IPS-18a (cell line): ENCODE measurements around the gene SMPDL3B.
"Not testable (repeated sequence)": the region's sequence is repeated elsewhere in the genome, so short reads cannot be mapped to it uniquely, and the experiment has no call there.

Experiments used
- H3K27ac ChIP-seq: one replicate; pipeline ENCODE4 v1.5.1; 2013; ENCODE audit warnings: low read length
- H3K27me3 ChIP-seq: one replicate; pipeline ENCODE4 v1.6.1; 2013; ENCODE audit warnings: mild to moderate bottlenecking, low read length; ENCODE audit not compliant: control insufficient read depth, insufficient read depth
- H3K36me3 ChIP-seq: one replicate; pipeline ENCODE4 v1.6.1; 2013; ENCODE audit warnings: low read depth, low read length; ENCODE audit not compliant: control insufficient read depth
- H3K4me1 ChIP-seq: one replicate; pipeline ENCODE4 v1.6.1; 2013; ENCODE audit warnings: low read depth, low read length; ENCODE audit not compliant: control insufficient read depth
- H3K4me3 ChIP-seq: one replicate; pipeline ENCODE4 v1.5.1; 2013; ENCODE audit warnings: low read length
- H3K9ac ChIP-seq: one replicate; pipeline ENCODE4 v1.6.1; 2013; ENCODE audit warnings: mild to moderate bottlenecking, low read length, moderate library complexity
- H3K9me3 ChIP-seq: one replicate; pipeline ENCODE4 v1.6.1; 2013; ENCODE audit warnings: low read depth, low read length; ENCODE audit not compliant: control insufficient read depth

SMPDL3B gene

GRCh38 chr1:27973771-27974416 lies 39.1 kb downstream of the SMPDL3B start:
- Histone ChIP-seq H3K9me3 (no peaks in the 10 kb centered on the region), H3K36me3 (peaks cover 13% of the 10 kb centered on the region), H3K4me1 (no peaks in the 10 kb centered on the region), H3K4me3 (no peak overlapping the region), H3K27ac (no peak overlapping the region), H3K9ac (no peak overlapping the region), H3K27me3 (no peaks in the 10 kb centered on the region)

GRCh38 chr1:27974417-27974781 lies 39.6 kb downstream of the SMPDL3B start:
- Histone ChIP-seq H3K27ac (no peak overlapping the region), H3K36me3 (peaks cover 13% of the 10 kb centered on the region), H3K9ac (no peak overlapping the region), H3K9me3 (no peaks in the 10 kb centered on the region), H3K27me3 (no peaks in the 10 kb centered on the region), H3K4me1 (no peaks in the 10 kb centered on the region), H3K4me3 (no peak overlapping the region)

DNA sequence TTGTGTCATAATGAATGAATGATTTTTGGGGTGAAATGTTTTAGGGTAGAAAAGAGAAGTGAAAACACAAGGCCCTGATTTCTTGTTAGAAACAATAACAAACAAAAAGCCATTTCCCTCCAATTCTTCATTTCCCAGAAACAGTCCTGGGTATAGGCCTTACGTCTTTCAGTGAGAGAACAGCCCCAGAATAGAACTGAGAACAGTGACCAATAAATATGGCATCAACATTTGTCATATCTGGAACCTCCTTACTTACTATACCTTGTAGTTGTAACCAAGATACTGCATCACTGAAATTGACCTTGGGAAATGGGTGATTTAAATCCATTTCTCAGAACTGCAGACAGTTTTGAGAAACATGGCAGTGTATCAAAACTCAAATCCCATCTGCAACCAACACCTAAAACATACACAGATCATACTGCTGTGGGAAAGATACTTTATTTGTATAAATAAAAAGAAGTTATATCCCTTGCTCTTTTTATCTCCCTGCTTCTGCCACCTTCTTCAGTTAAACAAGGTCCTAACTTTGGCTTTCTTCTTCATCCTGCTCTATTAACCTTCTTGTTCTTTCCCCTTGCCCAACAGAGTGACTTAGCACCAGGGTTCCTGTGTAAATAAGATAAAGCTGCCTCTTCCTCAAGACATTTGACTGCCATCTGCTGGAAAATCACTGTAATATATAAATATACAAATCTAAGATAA lies 44.5 kb downstream of the SMPDL3B start:
- Histone ChIP-seq H3K27me3 (no peaks in the 10 kb centered on the region), H3K9me3 (no peaks in the 10 kb centered on the region), H3K36me3 (no peaks in the 10 kb centered on the region), H3K9ac (no peak overlapping the region), H3K4me3 (no peak overlapping the region), H3K27ac (no peak overlapping the region), H3K4me1 (no peaks in the 10 kb centered on the region)

- no peak overlapping the region for H3K9ac ChIP-seq
- no peak overlapping the region for H3K4me3 ChIP-seq
Measured at GRCh38 chr1:27979859-27980201, 45.0 kb downstream of the SMPDL3B start.

DNA sequence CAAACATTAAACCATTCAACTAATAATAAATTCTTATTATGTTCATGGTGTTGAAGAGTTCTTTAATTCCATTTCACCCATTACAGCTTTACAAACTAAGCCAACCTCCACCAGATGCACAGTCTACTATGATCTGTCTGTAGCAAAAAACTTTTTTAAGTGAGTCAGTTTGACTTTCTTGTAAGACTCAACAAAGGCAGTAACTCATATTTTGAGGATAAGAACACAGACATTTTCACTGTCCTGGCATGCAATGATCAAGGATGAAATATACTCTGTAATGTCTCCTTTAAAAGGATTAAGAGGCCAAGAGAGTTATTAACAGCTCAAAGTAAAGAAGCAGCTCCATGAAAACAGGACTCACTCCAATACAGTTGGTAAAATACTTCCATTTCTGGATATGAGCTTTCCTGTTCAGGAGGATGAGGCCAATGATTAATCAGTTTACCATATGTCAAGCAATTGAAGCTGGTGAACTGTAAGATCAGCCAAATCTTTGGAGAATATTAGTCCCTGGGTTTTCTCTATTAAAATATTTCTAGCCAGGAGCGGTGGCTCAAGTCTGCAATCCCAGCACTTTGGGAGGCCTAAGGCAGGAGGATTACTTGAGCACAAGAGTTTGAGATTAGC lies 45.5 kb downstream of the SMPDL3B start:
- Histone ChIP-seq H3K9me3 (no peaks in the 10 kb centered on the region), H3K27ac (no peak overlapping the region), H3K27me3 (no peaks in the 10 kb centered on the region), H3K9ac (no peak overlapping the region), H3K36me3 (no peaks in the 10 kb centered on the region), H3K4me3 (no peak overlapping the region), H3K4me1 (no peaks in the 10 kb centered on the region)

More at GRCh38 chr1:27979859-27980201, 45.0 kb downstream of the SMPDL3B start:
- no peaks in the 10 kb centered on the region for H3K27me3 ChIP-seq
- no peak overlapping the region for H3K27ac ChIP-seq
- no peaks in the 10 kb centered on the region for H3K4me1 ChIP-seq
- H3K36me3 ChIP-seq, result no peaks in the 10 kb centered on the region
- H3K9me3 ChIP-seq, result no peaks in the 10 kb centered on the region

DNA sequence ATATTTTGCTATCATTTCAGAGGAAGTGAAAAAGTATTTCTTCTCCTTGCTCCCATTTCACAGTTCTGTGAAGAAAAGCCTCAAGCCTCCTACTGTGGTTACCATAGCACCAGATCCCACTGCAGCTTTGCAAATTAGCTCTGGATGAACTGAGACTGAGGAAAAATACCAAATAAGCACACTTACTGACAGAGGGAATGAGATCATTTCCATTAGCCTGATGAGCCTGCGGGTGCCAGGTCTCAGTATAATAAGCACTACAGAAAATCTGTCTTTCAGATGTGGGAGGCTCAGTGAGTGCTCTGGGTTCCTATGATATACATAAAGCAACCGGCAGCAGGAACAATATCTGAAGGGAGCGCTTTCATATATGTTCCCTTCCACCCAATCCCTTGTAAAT lies 46.3 kb downstream of the SMPDL3B start:
- Histone ChIP-seq H3K4me3 (no peak overlapping the region), H3K27ac (no peak overlapping the region), H3K9ac (no peak overlapping the region), H3K9me3 (no peaks in the 10 kb centered on the region), H3K27me3 (no peaks in the 10 kb centered on the region), H3K4me1 (no peaks in the 10 kb centered on the region), H3K36me3 (no peaks in the 10 kb centered on the region)

DNA sequence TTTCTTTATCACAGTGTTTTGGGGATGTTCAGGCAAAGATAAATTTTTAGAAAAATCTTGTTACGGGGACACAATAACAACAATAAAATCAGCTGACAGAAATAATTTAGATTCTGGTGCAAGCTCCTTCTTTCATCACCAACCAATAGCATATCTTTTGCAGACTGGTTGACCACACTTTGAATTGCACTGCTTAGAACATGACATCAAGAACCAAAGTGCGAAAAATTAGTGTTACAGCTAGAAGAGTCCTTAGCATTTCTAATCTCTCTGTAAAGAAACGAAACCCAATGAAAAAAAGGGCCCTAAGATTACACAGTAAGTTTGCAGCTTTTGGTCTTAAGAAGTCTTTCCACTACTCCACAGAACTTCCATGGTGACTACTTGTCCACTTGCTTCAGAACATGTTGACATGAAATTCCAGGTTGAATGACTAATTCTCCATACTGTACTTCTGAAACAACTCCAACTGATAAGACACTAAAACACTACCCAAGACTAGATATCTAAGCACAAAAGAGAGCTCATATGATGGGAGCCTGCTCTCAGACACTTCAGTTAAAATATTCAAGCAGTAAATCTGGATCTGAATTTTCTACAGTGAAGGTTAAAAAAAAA lies 56.2 kb downstream of the SMPDL3B start:
- Histone ChIP-seq H3K36me3 (peaks cover 55% of the 10 kb centered on the region), H3K9ac (no peak overlapping the region), H3K27me3 (no peaks in the 10 kb centered on the region), H3K9me3 (no peaks in the 10 kb centered on the region), H3K4me1 (no peaks in the 10 kb centered on the region), H3K4me3 (no peak overlapping the region), H3K27ac (no peak overlapping the region)

DNA sequence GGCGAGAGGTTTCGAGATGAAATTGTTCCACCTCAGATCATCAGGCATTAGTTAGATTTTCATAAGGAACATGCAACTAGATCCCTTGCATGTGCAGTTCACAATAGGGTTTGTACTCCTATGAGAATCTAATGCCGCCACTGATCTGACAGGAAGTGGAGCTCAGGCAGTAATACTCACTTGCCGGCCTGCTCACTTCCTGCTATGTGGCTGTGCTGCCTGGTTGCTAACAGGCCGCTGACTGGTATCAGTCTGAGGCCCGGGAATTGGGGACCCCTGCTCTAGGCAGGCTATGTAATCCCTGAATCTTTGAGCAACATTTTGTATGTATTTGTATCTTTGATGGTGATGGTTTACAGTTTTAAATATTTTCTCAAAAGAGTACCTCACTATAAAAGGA lies 57.5 kb downstream of the SMPDL3B start:
- H3K9me3 ChIP-seq, result no peaks in the 10 kb centered on the region
- H3K27me3 ChIP-seq, result no peaks in the 10 kb centered on the region
- H3K4me1 ChIP-seq, result no peaks in the 10 kb centered on the region
- no peak overlapping the region for H3K9ac ChIP-seq
- H3K4me3 ChIP-seq, result no peak overlapping the region
- H3K36me3 ChIP-seq, result peaks cover 65% of the 10 kb centered on the region
- H3K27ac ChIP-seq, result no peak overlapping the region

- H3K9ac ChIP-seq, result no peak overlapping the region
- H3K27ac ChIP-seq, result no peak overlapping the region
- H3K36me3 ChIP-seq, result peaks cover 69% of the 10 kb centered on the region
Measured at GRCh38 chr1:27993241-27993640, 58.4 kb downstream of the SMPDL3B start.

DNA sequence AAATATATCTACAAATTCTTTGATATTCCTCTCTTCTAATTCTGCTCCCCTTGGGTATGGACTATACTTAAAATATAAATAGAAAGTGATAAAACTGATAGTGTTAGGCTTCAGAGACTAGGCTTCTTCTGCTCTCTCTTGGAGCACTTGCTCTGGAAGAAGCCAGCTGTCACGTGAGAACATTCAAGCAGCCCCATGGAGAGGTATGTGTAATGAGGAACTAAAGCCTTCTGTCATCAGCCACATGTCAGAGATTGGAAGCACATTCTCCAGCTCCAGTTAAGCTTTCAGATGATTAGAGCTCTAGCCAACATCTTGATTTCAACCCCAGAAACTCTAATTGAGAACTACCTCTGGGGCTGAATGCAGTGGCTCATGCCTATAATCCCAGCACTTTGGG lies 59.3 kb downstream of the SMPDL3B start:
- H3K36me3 ChIP-seq, result peaks cover 65% of the 10 kb centered on the region

More at GRCh38 chr1:27993241-27993640, 58.4 kb downstream of the SMPDL3B start:
- H3K4me3 ChIP-seq, result no peak overlapping the region
- no peaks in the 10 kb centered on the region for H3K9me3 ChIP-seq
- H3K4me1 ChIP-seq, result no peaks in the 10 kb centered on the region
- no peaks in the 10 kb centered on the region for H3K27me3 ChIP-seq

GRCh38 chr1:27994526-27994925 lies 59.7 kb downstream of the SMPDL3B start:
- peaks cover 65% of the 10 kb centered on the region for H3K36me3 ChIP-seq
- H3K9me3 ChIP-seq, H3K4me3 ChIP-seq, H3K27ac ChIP-seq, H3K9ac ChIP-seq, H3K27me3 ChIP-seq, H3K4me1 ChIP-seq: not testable (repeated sequence)

More for the DNA sequence above, 59.3 kb downstream of the SMPDL3B start:
- H3K9me3 ChIP-seq, result no peaks in the 10 kb centered on the region
- no peak overlapping the region for H3K9ac ChIP-seq
- H3K4me3 ChIP-seq, result no peak overlapping the region
- no peaks in the 10 kb centered on the region for H3K27me3 ChIP-seq
- H3K27ac ChIP-seq, result no peak overlapping the region
- no peaks in the 10 kb centered on the region for H3K4me1 ChIP-seq
